NK-92 treated with Interleukin-12 subunit alpha and Interleukin-12 subunit beta, amount 100 ng/mL, for 24 hours (cell line): ENCODE measurements around the gene UCKL1.
"Not testable (repeated sequence)": the region's sequence is repeated elsewhere in the genome, so short reads cannot be mapped to it uniquely, and the experiment has no call there.

Experiments used
- DNase-seq: peaks from one replicate; lab custom pipeline; 2025; lab: John Stamatoyannopoulos, UW

The UCKL1 gene

DNA sequence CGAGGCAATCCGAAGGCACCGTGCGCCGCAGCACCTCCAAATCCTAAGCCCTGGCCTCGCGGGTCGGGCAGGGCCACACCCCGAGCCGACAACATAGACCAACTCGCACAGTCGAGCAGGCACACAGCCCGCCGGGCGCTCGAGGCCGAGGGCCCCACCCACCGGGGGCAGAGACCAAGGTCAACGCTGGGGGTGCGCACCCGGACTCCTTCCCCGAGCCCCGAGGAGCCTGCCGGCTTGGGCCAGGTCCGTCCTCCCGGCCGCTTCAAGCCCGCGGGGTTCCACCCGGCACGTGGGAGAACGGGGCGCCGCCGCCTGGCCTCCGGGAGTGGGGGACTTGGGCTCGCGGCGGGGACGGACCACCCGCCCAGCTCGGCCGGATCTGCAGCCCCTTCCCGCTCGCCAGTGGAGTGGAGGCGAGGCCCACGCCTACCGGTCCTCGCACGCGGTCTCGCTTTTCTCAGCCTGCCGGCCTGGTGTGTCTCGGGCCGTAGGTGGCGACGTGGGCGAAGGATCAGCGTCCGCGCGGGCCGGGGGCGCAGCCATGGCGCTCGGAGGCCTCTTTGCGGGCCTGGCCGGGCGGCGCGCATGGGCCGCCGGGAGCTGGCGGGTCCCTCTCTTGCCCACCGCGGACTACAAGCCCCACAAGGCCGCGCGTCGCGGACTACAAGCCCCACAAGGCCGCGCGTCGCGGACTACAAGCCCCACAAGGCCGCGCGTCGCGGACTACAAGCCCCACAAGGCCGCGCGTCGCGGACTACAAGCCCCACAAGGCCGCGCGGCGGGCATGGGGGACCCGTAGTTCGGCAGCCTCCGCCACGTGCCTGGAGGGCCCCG is at the start of gene UCKL1:
UCKL1 (minus strand) TSS at position 590 of the 837 bp plus-strand sequence; CDS start at position 546, 44 bp downstream.
- peak; percentile 82 for DNase-seq

DNA sequence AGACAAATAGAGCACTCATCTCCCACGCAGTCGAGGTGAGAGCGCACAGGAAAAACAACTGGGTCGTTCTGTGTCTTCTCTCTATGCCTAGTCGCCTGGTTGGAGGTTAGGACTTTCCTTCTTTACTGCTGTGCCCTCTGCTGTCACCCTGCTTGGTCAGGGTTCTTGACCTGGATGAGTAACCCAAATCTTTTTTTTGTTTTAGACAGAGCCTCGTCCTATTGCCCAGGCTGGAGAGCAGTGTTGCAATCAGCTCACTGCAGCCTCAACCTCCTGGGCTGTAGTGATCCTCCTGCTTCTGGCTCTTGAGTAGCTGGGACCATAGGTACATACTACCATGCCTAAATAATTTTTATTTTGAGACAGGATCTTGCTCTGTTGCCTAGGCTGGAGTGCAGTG is 49.2 kb upstream of the UCKL1 start:
- DNase-seq, result no peak

DNA sequence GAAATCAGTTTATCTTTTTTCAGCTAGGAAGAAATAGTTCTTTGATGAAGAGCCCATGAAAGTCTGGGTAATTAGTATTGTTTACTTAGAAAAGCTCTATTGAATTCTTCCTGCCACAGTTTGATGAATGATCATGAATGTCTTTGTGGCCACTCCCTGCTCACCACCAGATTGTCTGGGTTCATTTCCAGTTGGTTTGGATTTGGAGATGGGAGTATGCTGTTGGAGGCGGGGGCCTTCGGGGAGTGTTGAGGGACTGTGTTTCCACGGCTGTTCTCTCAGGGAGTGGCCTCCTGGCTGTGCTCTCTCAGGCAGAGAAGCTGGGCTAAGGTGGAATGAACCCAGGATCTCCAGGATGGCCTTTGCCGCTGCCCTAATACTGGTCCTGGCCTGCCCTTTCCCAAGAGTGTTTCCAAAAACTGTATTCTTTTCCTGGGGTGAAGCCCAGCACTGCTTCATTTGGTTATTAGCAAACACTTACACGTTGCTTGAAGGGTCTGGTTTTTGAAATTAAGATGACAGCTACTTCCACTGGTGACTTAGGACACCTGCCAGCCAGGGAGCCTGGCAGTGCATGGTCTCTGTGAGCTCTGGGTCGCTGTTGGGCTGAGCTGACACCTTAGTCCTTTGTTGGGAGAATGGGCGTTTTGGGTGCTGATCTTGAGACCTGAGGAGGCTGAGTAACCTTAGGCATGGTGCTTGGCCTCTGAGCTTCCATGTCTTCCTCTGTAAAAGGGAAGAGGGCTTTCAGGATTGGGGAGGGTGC is 47.9 kb upstream of the UCKL1 start:
- no peak for DNase-seq

- DNase-seq, result no peak
Observed at GRCh38 chr20:64001607-64002011, 45.4 kb upstream of the UCKL1 start.

DNA sequence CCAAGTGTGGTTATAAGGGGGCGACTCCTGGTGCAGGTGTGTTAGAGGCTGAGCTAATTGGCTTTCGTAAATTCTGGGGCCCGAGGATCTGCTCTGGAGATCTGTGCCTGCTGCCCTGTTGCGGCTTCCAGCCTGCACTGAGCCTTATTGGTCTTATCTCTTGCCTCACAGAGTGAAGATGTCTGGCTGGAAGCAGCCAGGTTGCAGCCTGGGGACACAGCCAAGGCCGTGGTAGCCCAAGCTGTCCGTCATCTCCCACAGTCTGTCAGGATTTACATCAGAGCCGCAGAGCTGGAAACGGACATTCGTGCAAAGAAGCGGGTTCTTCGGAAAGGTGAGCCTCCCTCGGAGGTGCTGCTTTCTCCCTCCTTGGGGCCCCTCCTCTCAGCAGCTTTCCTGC is 44.7 kb upstream of the UCKL1 start:
- DNase-seq, result no peak

DNA sequence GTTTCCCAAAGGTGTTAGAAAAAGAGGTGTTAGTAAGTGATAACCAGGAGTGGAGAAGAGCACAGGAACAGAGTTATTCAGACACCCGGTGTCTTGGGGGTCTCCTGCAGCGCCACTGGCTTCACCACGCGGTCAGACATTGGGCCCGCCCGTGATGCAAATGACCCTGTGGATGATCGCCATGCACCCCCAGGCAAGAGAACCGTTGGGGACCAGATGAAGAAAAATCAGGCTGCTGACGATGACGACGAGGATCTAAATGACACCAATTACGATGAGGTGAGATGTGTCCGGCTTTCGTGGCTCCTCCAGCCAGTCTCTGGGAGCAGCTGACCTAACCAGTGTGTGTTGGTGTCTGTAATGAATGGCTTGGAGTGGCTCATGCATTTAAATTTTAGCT is 26.7 kb upstream of the UCKL1 start:
- no peak for DNase-seq

GRCh38 chr20:63980806-63981728 is 24.9 kb upstream of the UCKL1 start, which contains the start of gene PRPF6:
Gene PRPF6, plus strand, starts transcription at chr20:63981132. Its CDS starts 114 bp downstream, at chr20:63981246.
- peak; percentile 91 for DNase-seq

GRCh38 chr20:63980317-63980805 is 24.1 kb upstream of the UCKL1 start:
- no peak for DNase-seq

GRCh38 chr20:63979557-63980316 is 23.5 kb upstream of the UCKL1 start, which contains the start of gene SAMD10:
Gene SAMD10, minus strand, starts transcription at chr20:63979642. Its CDS starts 175 bp downstream, at chr20:63979467.
- no peak for DNase-seq

DNA sequence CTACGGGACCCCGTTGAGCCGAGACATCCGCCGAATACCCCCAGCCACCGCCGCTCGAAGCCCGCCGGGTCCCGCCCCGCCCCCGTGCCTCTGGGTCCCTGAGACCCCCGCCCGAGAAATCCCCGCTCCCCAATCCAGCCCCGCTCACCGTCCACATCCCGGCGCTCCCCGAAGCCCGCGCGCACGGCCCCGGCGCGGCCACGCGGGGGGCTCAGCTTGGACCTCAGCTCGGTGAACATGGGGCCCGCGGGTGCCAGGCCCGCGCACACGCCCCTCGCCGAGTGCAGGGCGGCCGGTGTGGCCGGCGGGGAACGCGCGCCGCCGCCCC is 23.0 kb upstream of the UCKL1 start:
- DNase-seq, result no peak

GRCh38 chr20:63978319-63979228 is 22.4 kb upstream of the UCKL1 start:
- peak; percentile 81 for DNase-seq

- DNase-seq, result peak; percentile 62
Observed at GRCh38 chr20:63977739-63978276, 21.6 kb upstream of the UCKL1 start.

- DNase-seq, result no peak
Observed at GRCh38 chr20:63976980-63977738, 20.9 kb upstream of the UCKL1 start.

GRCh38 chr20:63976511-63976910 is 20.3 kb upstream of the UCKL1 start:
- not testable (repeated sequence) for DNase-seq

DNA sequence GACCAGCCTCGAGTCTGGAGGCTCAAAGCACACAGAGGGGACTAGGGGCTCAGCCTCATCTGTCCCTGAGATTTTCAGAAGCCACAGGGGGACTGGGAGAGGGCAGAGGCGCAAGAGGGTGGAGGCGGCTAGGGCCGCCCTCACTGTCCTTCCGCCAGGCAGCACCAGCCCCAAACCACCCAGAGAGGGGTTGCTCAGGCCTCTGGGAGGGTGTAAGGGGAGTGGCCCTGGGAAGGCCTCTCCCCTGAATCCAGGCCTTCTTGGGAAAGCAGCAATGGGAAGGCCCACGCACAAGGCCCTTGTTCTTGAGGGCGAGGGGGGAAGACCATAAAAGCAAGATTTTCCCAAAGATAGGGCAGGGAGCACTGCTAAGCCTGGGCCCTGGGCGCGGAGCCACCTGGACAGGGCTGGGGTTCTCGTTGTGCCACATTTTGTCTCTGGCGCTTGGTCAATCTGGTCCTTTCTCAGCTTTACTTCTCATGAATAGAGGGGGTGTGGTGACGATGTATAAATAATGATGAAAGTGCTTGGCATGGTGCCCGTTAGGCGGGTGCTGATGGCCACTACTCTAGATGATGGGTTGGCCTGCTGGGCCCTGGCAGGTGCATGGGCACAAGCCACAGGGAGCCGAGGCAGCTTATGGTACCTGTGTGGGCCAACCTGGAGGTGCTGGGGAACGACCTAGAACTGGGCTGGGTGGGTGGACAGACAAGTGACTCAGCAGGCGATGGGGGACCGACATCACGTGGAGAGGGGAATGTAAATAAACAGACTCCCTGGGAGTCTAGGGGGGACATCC is 18.4 kb upstream of the UCKL1 start:
- no peak for DNase-seq

DNA sequence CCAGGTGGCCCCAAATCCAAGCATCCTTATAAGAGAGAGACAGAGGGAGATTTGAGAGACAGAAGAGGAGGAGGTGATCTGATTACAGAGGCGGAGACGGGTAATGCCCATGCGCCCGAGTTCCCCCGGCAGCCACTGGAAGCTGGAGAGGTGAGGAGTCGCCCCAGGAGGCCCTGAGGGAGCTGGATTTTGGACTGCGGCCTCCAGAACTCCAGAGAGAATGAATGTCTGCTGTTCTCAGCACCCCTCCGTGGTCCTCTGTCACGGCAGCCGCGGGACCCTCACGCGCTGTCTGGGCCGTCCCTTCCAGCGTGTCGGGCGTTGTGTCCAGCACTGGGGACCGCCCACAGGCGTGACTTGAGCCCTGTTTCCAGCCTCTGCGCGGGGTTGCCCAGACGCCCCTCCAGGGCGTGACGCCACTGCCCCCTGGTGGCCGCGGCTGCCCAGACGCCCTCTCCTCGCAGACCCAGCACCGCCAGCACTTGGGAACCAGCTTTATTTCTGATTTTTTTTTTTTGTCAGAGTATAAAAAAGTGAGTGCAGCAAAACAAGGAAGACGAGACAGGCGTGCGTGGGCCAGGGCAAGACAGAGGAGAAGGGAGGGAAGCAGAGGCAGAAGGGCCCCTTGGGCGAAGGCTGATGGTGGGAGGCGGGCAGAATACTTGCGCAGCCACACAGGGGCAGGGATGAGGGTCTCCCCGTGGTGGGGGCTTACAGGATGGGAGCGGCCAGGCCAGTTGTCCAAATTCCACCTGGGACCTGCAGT is 17.6 kb upstream of the UCKL1 start:
- no peak for DNase-seq

GRCh38 chr20:63973160-63973479 is 16.9 kb upstream of the UCKL1 start:
- no peak for DNase-seq
